HG03457 (cell line): ENCODE measurements around the gene TMEM100.

Source experiments
- ATAC-seq: cut with Tn5 transposase; IDR thresholded peaks from one replicate; pipeline ENCODE4 v1.9.1; 2021; ENCODE audit warnings: moderate number of reproducible peaks; ENCODE audit not compliant: unreplicated experiment

Gene TMEM100, protein sequence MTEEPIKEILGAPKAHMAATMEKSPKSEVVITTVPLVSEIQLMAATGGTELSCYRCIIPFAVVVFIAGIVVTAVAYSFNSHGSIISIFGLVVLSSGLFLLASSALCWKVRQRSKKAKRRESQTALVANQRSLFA

DNA sequence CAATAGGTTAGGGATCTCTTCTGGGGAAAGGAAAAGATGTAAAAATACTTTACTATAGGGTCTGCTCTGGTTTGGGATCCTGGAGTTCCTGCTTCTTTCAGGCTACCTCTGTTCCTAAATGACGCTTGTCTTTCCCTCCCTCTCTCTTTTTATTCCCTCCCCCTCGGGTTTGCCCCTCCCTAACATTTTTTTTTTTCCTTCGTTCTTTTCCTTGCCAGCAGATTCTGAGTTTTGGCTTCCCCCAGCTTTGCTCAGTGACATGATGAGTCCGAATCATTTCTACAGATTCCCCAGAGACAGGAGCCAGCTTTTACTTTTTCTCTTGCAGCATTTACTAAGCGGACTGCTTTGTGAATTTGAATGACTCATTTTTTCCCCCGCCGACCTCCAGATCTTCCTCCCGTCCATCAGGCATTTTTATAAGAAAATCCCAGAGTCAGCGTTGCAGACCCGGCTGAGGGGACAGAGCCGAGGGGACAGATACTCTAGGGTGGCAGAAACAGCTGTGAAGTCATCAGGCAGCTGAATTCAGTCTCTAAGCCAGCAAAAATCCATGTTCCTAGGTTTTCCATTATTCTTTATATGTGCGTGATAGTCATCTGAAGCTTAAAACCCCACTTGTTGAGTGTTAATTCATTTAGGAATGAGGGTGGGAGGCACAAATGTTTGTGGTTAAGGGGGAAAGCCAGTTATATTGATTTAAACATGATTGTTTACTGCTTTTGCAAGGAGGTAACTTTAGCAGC lies at the start of gene TMEM100:
Gene TMEM100, minus strand, starts transcription at position 123 of the 746 bp plus-strand sequence. CDS start 1,794 bp downstream, outside the sequence.
- no peak for ATAC-seq

DNA sequence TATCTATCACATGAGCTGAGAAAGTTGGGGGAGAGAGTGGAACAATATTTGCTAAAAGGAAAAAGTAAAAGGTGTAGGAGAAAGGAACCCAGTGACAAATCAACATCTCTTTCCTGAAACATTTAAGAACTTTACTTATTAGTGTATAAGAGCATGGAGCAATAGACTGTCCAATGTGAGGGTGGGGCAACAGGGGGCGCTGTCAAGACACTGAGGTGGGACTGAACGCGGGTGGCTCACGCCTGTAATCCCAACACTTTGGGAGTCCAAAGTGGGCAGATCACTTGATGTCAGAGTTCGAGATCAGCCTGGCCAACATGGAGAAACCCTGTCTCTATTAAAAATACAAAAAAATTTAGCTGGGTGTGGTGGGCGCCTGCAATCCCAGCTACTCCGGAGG lies 49.4 kb upstream of the TMEM100 start:
- ATAC-seq = no peak

- no peak for ATAC-seq
These were observed 47.7 kb upstream of the TMEM100 start for GRCh38 chr17:55770196-55770870.

GRCh38 chr17:55769625-55770000 lies 46.9 kb upstream of the TMEM100 start:
- no peak for ATAC-seq

DNA sequence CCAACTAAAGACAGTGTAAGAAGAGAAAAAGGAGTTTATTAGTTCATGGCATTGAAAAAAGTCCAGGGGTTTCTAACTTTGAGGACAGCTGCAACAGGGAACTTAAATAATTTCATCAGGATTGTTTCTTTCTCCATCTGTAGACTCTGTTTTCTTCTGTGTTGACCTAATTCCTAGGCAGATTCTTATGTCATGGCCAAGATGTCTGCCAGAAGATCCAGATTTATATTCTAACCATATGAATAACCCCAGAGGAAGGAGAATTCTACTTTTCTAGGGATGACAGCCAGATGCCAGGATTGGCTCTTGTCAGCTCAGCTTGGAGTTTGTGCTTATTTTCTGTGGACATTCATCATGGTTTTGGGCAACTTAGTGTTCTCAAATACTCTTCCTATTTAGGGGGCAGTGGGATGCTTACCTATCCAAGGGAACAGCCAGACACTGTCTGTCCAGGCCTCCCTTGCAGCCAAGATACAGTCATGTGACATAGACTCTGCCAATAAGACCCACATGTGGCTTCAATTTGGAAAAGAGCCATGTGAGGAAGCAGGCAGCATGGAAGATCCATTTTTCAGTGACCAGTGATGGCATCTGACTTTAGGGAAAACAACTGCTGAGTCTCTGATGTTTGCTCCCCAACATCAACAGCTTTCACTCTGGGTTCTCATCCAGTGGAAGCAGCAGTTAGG lies 46.4 kb upstream of the TMEM100 start:
- ATAC-seq = no peak

DNA sequence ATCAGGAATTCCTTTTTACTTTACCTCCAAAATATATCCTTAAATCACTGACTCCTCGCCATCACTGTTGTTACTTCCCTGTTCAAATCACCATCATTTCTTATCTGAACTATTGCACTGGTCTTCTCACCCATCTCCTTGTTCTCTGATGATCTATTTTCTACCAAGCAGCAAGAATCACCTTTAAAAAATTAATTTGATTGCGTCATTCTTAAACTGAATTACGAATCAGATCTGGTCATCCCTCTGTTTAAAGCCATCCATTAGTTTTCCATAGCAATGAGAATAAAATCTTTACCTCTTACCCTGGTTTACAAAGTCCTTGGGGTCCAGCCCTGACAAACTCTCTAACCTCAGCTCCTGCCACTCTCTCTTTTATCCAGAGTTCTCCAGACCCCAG lies 42.8 kb upstream of the TMEM100 start:
- ATAC-seq = no peak

DNA sequence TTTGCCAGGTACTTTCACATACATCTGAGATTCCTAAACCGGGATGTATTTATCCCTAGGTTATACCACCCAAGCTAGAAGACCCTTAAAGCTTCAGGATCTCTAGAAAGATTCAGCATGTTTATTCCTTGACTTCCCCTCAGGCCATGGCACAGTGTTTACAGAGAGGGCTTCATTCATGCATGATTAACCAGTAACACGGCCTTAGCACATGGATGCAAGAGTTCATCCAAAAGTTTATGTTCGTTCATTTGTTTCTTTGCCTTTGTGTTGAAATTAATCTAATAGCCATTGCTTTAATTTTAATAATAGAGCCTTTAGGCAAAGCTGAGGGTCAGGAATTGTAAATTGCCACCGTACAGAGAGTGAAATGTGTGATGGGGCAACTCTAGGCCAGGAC lies 41.9 kb upstream of the TMEM100 start:
- no peak for ATAC-seq

DNA sequence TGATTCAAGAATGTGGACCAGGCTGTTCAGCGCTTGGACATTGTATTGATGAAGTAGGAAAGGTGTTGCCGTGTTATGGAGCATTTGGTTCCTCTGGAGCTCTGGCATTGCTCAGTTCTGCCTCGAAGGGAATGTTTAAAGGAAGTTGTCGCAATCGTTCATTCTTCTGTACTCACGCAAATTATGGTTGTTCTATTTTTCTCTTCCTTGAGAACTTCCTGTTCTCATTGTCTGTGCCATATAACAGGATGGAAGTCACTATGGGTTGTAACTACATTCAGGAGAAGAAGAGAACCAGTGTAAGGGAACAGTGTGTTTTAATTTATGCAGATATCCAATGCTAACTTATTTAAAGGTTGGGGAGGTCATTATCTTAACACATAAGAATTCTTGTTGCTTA lies 41.2 kb upstream of the TMEM100 start:
- ATAC-seq = no peak

- ATAC-seq = no peak
These were observed 39.6 kb upstream of the TMEM100 start for GRCh38 chr17:55762086-55762858.

GRCh38 chr17:55760643-55761355 lies 38.1 kb upstream of the TMEM100 start:
- no peak for ATAC-seq

DNA sequence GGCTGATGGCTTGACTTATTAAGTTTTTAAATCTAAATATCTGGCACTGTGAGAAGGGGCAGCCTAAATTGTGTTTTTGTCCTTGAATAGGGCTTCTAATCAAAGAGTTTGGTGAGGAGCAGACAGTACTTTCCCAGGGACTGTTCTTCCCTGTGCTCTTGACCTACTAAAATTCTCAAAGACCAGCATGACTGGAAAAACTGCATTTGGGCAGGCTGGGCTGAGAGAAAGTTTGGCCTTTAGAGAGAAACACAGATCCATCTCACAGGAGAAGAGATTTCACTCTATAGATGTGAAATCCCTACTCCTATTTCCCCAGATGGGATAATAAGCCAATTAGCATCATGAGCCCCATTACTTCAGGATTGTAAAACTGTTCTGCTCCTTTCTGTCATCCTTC lies 35.5 kb upstream of the TMEM100 start:
- ATAC-seq = no peak

- ATAC-seq = no peak
These were observed 35.0 kb upstream of the TMEM100 start for GRCh38 chr17:55757659-55758058.

DNA sequence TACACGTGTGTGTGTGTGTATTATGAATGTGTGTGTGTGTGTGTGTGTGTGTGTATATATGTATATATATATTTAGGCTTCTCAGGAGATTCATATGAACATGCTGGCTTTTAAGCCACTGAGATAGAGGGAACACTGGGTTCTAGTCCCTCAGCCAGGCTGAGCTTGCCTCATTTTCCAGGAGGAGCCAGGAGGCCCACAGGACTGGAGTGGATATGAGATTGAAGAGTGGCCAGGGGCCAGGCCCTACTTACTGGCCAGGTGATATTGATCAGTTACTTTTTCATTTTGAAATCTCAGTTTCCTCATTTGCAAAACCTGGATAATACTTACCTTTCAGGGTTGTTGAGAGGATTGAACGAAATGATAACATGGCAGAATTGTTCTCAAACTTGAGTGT lies 34.0 kb upstream of the TMEM100 start:
- ATAC-seq = no peak

GRCh38 chr17:55751720-55752250 lies 29.1 kb upstream of the TMEM100 start:
- ATAC-seq = no peak

GRCh38 chr17:55750750-55751657 lies 28.3 kb upstream of the TMEM100 start, which contains the start of gene PCTP:
PCTP (plus strand) TSS chr17:55751051; CDS start chr17:55751104, 53 bp downstream.
- peak; percentile 99 for ATAC-seq

DNA sequence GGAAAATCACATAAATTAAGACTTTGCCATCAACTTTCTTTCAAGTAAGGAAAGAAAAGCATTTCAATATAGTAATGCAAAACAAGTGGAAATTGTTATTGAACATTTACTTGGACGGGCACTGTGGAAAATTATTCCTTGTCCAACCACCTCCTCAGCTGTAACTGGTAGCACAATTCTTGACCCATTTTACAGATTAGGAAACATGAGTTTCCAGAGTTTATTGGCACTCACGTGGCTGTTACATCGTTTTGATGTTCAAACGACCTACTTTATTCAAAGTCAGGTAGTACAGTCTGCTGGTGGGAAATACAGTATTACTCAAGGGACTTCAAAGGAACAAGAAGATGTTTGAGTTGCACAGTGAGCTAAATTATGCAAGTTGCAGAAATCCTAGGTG lies 27.3 kb upstream of the TMEM100 start:
- no peak for ATAC-seq

DNA sequence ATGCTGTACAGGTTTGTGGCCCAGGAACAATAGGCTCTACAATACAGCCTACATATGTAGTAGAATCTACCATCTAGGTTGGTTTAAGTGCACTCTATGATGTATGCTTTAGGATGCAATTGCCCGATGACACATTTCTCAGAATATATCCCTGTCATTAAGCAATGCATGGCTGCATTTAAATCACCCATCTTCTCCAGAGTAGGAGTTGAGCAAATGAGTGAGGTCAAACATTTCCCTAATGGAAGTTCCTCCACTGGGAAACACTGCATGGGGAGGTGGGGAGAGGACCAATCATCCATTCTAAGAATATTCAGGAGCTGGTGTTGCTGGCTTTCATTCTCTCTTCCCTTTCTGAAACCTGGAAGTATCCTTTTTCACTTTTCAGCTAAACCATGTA lies 26.2 kb upstream of the TMEM100 start:
- ATAC-seq = no peak

DNA sequence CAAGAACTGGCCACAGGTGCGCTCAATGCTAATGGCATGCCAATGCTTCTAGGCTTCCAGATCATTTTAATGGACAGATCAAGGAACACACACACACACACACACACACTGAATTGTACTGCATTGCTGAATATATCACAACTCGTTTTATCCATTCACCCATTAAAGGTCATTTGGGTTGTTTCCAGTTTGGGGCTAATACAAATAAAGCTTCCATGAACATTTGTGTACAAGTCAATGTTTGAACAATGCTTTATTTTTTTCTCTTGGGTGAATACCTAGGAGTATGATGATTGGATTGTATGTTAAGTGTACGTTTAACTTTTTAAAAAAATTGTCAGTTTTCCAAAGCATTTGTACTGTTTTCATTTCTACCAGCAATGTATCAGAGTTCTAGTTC lies 24.5 kb upstream of the TMEM100 start:
- no peak for ATAC-seq

DNA sequence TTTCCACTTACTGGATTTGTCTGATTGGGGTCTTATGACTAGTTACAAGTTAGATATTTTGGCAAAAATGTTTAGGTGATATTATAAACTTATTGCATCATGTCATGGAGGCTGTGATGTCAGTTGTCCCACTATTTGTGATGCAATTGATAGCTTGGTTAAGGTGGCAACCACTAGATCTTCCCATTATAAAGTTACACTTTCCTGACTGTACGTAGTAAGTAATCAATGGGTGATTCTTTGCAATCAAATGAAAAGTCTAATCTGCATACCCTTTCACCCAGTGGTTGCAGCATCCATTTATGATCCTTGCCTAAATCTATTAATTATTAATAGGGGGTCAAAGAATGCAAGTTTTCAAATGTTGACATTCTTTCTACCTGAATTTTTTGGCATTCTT lies 23.8 kb upstream of the TMEM100 start:
- no peak for ATAC-seq
